ENCODE results near the gene TEX14. TPM values are rescaled to one million over a fixed set of nuclear protein-coding genes. Genes with fewer than 3 reads are reported as not detected.

Gene TEX14
- total RNA-seq, 4 donors from 2014 or later = under 0.01 to 0.21 TPM; not detected in 2

GRCh38 chr17:58570758-58571157 lies 121.1 kb downstream of the TEX14 start:
- Histone ChIP-seq H3K4me3 (no peak overlapping the region), H3K27me3 (no peaks in the 10 kb centered on the region), H3K27ac (no peak overlapping the region), H3K9me3 (no peaks in the 10 kb centered on the region), H3K36me3 (no peaks in the 10 kb centered on the region), H3K4me1 (peaks cover 0 to 4% (median 0%) of the 10 kb centered on the region in 4 donors)
- TF ChIP-seq CTCF (IDR thresholded peaks at IDR 0.05) (no peak), EP300 (IDR thresholded peaks at IDR 0.05) (no peak), POLR2A (IDR thresholded peaks at IDR 0.05) (no peak)
- 91 to 95% methylated on average over 4 of the region's 4 CpGs for WGBS, 2 donors
- DNase-seq (ENCODE audit: low spot score in 2 of 2) = no peak

GRCh38 chr17:58569196-58569595 lies 122.6 kb downstream of the TEX14 start:
- H3K36me3 ChIP-seq = no peaks in the 10 kb centered on the region
- H3K27ac ChIP-seq = no peak overlapping the region
- no peak for DNase-seq (ENCODE audit: low spot score in 2 of 2)
- H3K27me3 ChIP-seq = no peaks in the 10 kb centered on the region
- no peaks in the 10 kb centered on the region for H3K4me1 ChIP-seq
- no peaks in the 10 kb centered on the region for H3K9me3 ChIP-seq
- 79 to 81% methylated on average over 1 of the region's 1 CpG for WGBS, 2 donors
- TF ChIP-seq POLR2A (IDR thresholded peaks at IDR 0.05) (no peak), CTCF (IDR thresholded peaks at IDR 0.05) (no peak), EP300 (IDR thresholded peaks at IDR 0.05) (no peak)
- no peak overlapping the region for H3K4me3 ChIP-seq

- 93 to 94% methylated on average over 1 of the region's 1 CpG for WGBS, 2 donors
These were observed 123.6 kb downstream of the TEX14 start for GRCh38 chr17:58568044-58568799.

GRCh38 chr17:58565389-58566311 lies 126.2 kb downstream of the TEX14 start:
- DNase-seq (ENCODE audit: low spot score in 2 of 2) = no peak
- TF ChIP-seq CTCF (IDR thresholded peaks at IDR 0.05) (no peak), POLR2A (IDR thresholded peaks at IDR 0.05) (no peak), EP300 (IDR thresholded peaks at IDR 0.05) (no peak)
- 60 to 67% methylated on average over 8 of the region's 8 CpGs for WGBS, 2 donors
- Histone ChIP-seq H3K27me3 (no peaks in the 10 kb centered on the region), H3K36me3 (no peaks in the 10 kb centered on the region), H3K4me1 (no peaks in the 10 kb centered on the region), H3K9me3 (no peaks in the 10 kb centered on the region), H3K27ac (no peak overlapping the region), H3K4me3 (no peak overlapping the region)

More at GRCh38 chr17:58568044-58568799, 123.6 kb downstream of the TEX14 start:
- H3K4me1 ChIP-seq = no peaks in the 10 kb centered on the region
- no peaks in the 10 kb centered on the region for H3K9me3 ChIP-seq
- no peak overlapping the region for H3K4me3 ChIP-seq
- DNase-seq (ENCODE audit: low spot score in 2 of 2) = no peak
- TF ChIP-seq POLR2A (IDR thresholded peaks at IDR 0.05) = no peak
- no peak for TF ChIP-seq EP300 (IDR thresholded peaks at IDR 0.05)
- TF ChIP-seq CTCF (IDR thresholded peaks at IDR 0.05) = no peak
- no peaks in the 10 kb centered on the region for H3K27me3 ChIP-seq
- H3K27ac ChIP-seq = no peak overlapping the region
- no peaks in the 10 kb centered on the region for H3K36me3 ChIP-seq

- no peaks in the 10 kb centered on the region for H3K36me3 ChIP-seq
- H3K27ac ChIP-seq = no peak overlapping the region
- H3K27me3 ChIP-seq = no peaks in the 10 kb centered on the region
- H3K9me3 ChIP-seq = no peaks in the 10 kb centered on the region
- DNase-seq (ENCODE audit: low spot score in 2 of 2) = no peak
- H3K4me3 ChIP-seq = no peak overlapping the region
- TF ChIP-seq EP300 (IDR thresholded peaks at IDR 0.05) = no peak
- no peak for TF ChIP-seq POLR2A (IDR thresholded peaks at IDR 0.05)
- TF ChIP-seq CTCF (IDR thresholded peaks at IDR 0.05) = no peak
- WGBS, 2 donors = 81 to 85% methylated on average over 1 of the region's 1 CpG
- no peaks in the 10 kb centered on the region for H3K4me1 ChIP-seq
These were observed 126.9 kb downstream of the TEX14 start for GRCh38 chr17:58564971-58565370.
